ENCODE measurements around the gene PPP2R1B.

Gene PPP2R1B

DNA sequence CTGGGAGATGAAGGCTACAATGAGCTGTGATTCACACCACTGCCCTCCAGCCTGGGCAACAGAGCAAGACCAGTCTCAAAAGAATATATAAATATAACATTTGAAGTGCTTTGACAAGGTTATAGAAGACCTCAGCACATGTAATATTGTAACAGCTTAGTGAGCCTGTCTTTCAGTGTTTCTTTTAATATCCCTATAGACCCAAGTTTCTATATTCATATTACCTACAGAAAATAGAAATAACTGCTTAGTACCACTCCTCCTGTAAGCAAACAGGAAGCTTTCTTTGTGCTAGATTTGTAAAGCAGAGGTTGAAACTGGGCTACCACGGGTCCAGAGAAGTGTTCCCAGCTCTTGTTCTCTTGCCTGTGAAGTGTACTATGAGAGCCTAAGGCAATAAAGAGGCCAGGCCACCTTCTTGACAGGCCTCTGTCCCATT is 68.2 kb downstream of the PPP2R1B start:
- H3K36me3 Mint-ChIP-seq (ENCODE audit: low read depth) = peaks cover 25% of the 10 kb centered on the region
- H3K27me3 Mint-ChIP-seq = no peaks in the 10 kb centered on the region
- no peak overlapping the region for H3K27ac Mint-ChIP-seq
- no peaks in the 10 kb centered on the region for H3K9me3 Mint-ChIP-seq
- H3K4me3 Mint-ChIP-seq = no peak overlapping the region
- intact Hi-C loops (cut with micrococcal nuclease) = no loop called here
- H3K4me1 Mint-ChIP-seq (ENCODE audit: low read depth) = no peaks in the 10 kb centered on the region

DNA sequence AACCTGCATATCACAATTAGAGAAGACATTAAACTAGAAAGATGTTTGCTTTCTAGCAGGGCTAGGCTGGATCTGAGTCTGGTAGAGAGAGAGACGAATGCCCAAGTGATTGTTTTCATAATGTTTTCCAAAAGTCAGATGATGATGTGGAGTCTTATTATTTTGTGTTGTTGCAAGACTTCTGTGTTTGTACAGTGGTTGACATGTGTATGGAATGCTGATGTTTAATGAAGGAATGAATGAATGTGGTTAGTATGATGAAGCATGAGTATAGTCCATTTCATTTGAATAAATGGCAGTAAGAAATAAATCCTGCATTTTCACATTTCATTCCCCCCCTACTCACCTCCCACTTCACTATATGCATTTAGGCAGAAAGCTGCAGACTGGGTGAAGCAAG is 69.6 kb downstream of the PPP2R1B start:
- intact Hi-C loops (cut with micrococcal nuclease) = no loop called here
- Mint-ChIP-seq H3K9me3 (no peaks in the 10 kb centered on the region), H3K27ac (no peak overlapping the region), H3K27me3 (no peaks in the 10 kb centered on the region), H3K36me3 (ENCODE audit: low read depth) (peaks cover 35% of the 10 kb centered on the region), H3K4me1 (ENCODE audit: low read depth) (no peaks in the 10 kb centered on the region), H3K4me3 (no peak overlapping the region)

DNA sequence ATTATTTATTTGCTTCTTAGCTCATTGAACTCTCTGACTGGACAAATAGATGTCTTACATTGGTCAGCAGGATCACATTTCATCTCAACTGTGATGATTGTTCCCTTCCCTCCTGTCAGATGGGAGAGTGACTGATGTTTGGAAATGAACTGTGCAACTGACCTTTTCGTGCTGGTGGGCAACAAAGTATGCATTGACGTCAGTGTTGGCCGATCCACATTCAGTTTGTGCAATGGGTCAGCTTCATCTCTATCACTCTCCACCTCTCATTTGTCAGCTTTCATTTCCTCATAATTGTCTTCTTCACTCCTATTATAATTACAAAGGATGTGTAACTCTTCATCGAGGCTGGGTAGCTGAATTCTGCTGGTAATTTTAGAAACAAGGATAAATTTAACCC is 71.3 kb downstream of the PPP2R1B start:
- no peak overlapping the region for H3K27ac Mint-ChIP-seq
- no peaks in the 10 kb centered on the region for H3K4me1 Mint-ChIP-seq (ENCODE audit: low read depth)
- H3K9me3 Mint-ChIP-seq = no peaks in the 10 kb centered on the region
- H3K4me3 Mint-ChIP-seq = no peak overlapping the region
- H3K36me3 Mint-ChIP-seq (ENCODE audit: low read depth) = peaks cover 51% of the 10 kb centered on the region
- H3K27me3 Mint-ChIP-seq = no peaks in the 10 kb centered on the region
- intact Hi-C loops (cut with micrococcal nuclease) = no loop called here

DNA sequence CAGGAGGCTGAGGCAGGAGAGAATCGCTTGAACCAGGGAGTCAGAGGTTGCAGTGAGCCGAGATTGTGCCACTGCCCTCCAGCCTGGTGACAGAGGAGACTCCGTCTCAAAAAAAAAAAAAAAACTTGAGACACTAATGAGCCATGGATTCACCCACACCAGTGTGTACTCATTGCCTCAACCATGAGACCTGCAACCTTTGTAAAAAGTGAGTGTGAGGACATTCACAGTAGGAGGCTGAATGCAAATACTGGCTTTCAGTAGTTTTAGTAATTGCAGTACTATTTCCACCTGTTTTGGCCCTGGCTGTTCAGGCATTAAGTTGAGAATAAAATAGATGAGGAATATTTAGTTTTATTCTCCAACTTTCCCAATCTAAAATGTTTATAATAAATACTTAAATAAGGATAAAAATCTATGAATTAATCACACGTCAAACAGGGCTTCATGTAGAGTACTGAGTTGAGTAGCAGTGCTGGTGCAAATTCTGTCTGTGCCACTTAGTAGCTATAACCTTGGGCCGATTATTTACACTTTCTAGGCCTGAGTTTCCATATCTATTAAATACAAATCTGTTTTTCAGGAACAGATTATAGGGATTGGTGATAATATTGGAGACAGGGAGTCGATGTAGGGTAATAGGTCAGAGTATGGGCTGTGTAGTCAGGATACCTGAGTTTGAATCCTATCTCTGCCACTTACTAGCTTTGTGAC is 72.8 kb downstream of the PPP2R1B start:
- H3K27me3 Mint-ChIP-seq = no peaks in the 10 kb centered on the region
- no peaks in the 10 kb centered on the region for H3K4me1 Mint-ChIP-seq (ENCODE audit: low read depth)
- H3K4me3 Mint-ChIP-seq = no peak overlapping the region
- intact Hi-C loops (cut with micrococcal nuclease) = no loop called here
- H3K36me3 Mint-ChIP-seq (ENCODE audit: low read depth) = peaks cover 62% of the 10 kb centered on the region
- H3K9me3 Mint-ChIP-seq = no peaks in the 10 kb centered on the region
- no peak overlapping the region for H3K27ac Mint-ChIP-seq

DNA sequence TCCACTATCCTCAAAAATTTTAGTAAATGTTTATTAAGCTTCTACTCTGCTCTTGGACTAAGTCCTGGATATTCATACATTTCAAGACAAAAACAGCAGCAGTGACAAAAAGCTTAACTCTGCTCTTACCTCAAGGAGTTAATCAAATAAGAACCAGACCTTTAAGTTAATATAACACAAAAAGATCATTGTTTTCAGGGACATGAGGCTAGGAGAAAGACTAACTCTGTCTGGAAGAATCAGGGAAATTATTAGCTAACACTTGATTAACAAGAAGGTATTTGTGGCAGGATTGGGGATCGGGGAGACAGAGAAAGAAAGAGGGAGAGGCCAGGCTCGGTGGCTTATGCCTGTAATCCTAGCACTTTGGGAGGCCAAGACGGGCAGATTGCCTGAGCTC is 74.4 kb downstream of the PPP2R1B start:
- Mint-ChIP-seq H3K9me3 (no peaks in the 10 kb centered on the region), H3K27ac (no peak overlapping the region), H3K27me3 (no peaks in the 10 kb centered on the region), H3K36me3 (ENCODE audit: low read depth) (peaks cover 66% of the 10 kb centered on the region), H3K4me1 (ENCODE audit: low read depth) (no peaks in the 10 kb centered on the region), H3K4me3 (no peak overlapping the region)
- intact Hi-C loops (cut with micrococcal nuclease) = no loop called here

DNA sequence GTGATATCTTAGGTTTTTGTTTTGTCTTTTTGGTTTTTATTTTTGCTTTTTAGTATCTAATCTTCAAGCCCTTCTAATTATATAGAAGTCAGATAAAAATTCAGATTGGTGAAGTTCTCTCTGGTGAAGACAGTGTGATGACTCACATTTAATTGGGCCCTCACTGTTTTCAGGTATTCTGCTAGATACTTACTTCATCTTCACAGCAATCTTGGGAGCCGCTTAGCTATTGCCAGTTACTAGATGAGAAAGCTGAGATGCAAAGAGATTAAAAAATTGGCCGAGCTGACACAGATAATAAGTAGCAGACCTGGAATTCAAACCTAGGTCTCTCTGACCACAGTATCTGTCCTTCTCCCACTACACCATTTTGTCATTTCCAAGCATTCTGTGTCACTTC is 75.0 kb downstream of the PPP2R1B start:
- no peaks in the 10 kb centered on the region for H3K4me1 Mint-ChIP-seq (ENCODE audit: low read depth)
- H3K36me3 Mint-ChIP-seq (ENCODE audit: low read depth) = peaks cover 60% of the 10 kb centered on the region
- H3K27ac Mint-ChIP-seq = no peak overlapping the region
- no peak overlapping the region for H3K4me3 Mint-ChIP-seq
- intact Hi-C loops (cut with micrococcal nuclease) = no loop called here
- no peaks in the 10 kb centered on the region for H3K9me3 Mint-ChIP-seq
- no peaks in the 10 kb centered on the region for H3K27me3 Mint-ChIP-seq

DNA sequence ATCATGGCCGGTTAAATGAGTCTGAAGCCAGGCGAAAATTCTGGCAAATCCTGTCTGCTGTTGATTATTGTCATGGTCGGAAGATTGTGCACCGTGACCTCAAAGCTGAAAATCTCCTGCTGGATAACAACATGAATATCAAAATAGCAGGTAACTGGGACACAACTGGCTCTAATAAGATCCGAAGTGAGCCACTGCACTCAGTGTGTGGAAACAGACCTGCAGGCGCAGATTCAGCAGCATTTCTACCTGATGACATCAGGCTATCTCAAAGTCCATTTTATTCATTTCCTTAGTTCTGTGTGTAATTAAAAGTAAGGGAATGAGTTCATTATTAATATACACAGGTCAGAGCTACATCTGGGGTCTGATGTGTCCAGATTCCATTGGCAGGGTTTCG is 78.2 kb downstream of the PPP2R1B start:
- intact Hi-C loops (cut with micrococcal nuclease) = no loop called here

DNA sequence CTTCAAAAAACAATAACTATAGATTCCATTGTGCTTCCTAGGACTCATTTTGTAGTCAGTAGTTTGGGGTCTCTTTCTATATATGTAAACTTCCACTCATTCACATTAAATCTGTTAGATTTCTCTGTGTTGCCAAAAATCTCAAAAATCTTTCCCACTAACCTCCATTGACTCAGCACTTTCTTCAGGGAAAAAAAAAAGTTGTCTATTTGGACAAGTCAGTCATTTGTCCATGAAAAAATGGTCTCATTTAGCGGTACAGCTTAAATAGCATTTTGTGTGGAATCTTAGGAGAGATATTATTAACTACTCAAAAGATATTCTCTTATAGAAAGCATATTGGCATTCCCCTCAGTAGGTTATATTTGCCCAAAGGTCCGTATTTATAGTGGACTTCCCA is 81.9 kb downstream of the PPP2R1B start:
- H3K4me3 Mint-ChIP-seq = no peak overlapping the region
- no peak overlapping the region for H3K27ac Mint-ChIP-seq
- no peaks in the 10 kb centered on the region for H3K27me3 Mint-ChIP-seq
- H3K9me3 Mint-ChIP-seq = no peaks in the 10 kb centered on the region
- peaks cover 41% of the 10 kb centered on the region for H3K36me3 Mint-ChIP-seq (ENCODE audit: low read depth)
- intact Hi-C loops (cut with micrococcal nuclease) = no loop called here
- H3K4me1 Mint-ChIP-seq (ENCODE audit: low read depth) = no peaks in the 10 kb centered on the region

More for the DNA sequence above, 78.2 kb downstream of the PPP2R1B start:
- H3K4me3 Mint-ChIP-seq = no peak overlapping the region
- no peaks in the 10 kb centered on the region for H3K4me1 Mint-ChIP-seq (ENCODE audit: low read depth)
- H3K36me3 Mint-ChIP-seq (ENCODE audit: low read depth) = peaks cover 75% of the 10 kb centered on the region
- H3K27ac Mint-ChIP-seq = no peak overlapping the region
- no peaks in the 10 kb centered on the region for H3K9me3 Mint-ChIP-seq
- no peaks in the 10 kb centered on the region for H3K27me3 Mint-ChIP-seq

DNA sequence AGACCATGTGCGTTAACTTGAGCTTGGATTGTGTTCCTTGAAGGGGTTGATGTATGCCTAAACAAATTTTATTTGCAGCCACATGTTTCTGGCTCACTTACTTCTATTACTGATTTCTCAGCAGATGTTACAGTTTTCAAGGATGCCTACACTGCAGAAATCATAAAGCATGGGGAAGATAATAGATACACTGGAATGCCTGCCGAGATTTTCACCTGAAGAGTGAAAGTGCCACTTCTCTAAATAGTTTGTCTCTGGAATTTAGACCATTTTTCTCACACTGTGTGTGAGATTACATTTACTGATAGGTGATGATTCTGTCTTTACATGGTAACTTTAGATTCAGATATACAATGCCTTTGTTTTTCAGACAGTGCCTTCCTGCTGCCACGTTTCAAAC is 82.4 kb downstream of the PPP2R1B start:
- H3K4me3 Mint-ChIP-seq = no peak overlapping the region
- no peak overlapping the region for H3K27ac Mint-ChIP-seq
- intact Hi-C loops (cut with micrococcal nuclease) = no loop called here
- peaks cover 36% of the 10 kb centered on the region for H3K36me3 Mint-ChIP-seq (ENCODE audit: low read depth)
- H3K9me3 Mint-ChIP-seq = no peaks in the 10 kb centered on the region
- H3K27me3 Mint-ChIP-seq = no peaks in the 10 kb centered on the region
- no peaks in the 10 kb centered on the region for H3K4me1 Mint-ChIP-seq (ENCODE audit: low read depth)

DNA sequence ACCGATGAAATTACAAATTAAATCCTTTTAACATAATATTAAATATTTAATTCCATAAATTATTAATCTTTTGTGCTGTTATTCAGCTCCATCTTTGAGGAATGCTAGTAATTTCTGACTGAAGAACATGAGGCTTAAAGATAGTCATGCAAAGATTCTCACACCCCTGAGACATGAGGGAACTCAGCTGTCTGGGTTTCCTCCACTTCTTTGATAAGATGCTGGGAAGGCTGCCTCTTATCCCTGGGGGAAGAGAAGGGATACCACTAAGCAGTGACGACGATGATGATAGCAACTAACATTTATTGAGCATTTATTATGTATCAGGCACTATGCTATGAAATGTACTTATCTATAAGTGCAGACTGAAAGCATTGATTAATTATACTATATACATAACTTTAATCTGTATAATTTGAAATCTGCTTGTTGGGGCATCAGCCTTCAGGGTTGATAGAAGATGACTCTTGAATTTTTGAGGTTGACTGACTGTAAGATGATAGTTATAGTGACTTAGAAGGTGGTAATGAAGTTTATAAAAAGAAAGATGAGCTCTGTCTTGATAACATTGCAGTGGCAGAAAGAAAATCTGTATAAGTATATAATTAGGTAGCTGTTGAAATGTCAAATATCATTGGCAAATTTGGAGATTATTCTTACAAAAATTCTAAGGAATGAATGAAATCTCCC is 85.6 kb downstream of the PPP2R1B start:
- H3K36me3 Mint-ChIP-seq (ENCODE audit: low read depth) = peaks cover 32% of the 10 kb centered on the region
- no peak overlapping the region for H3K4me3 Mint-ChIP-seq
- no peak overlapping the region for H3K27ac Mint-ChIP-seq
- no peaks in the 10 kb centered on the region for H3K4me1 Mint-ChIP-seq (ENCODE audit: low read depth)
- no peaks in the 10 kb centered on the region for H3K9me3 Mint-ChIP-seq
- intact Hi-C loops (cut with micrococcal nuclease) = no loop called here
- H3K27me3 Mint-ChIP-seq = no peaks in the 10 kb centered on the region

All from dendritic cell treated with granulocyte-macrophage colony-stimulating factor and Interleukin-4, amounts not matched to agents 40 ng/mL and 50 ng/mL, for 4 days (primary cell).